AG04450 (cell line): ENCODE measurements around the gene IFNA1. TPM values are rescaled to one million over a fixed set of nuclear protein-coding genes. Genes with fewer than 3 reads are reported as not detected.

Experiments
- CTCF ChIA-PET: fragments of 300-600, 350-600 bp; formaldehyde crosslinking; extraction: SDS; loops from one replicate; lab custom pipeline; 2022; ENCODE audit warnings: antibody characterized with exemption, inconsistent platforms; lab: Charles Lee
- POLR2A ChIA-PET: fragments of 350-600 bp; formaldehyde crosslinking; extraction: SDS; loops from one replicate; lab custom pipeline; 2021; ENCODE audit warnings: antibody characterized with exemption, inconsistent platforms; lab: Yijun Ruan, JAX
- DNase-seq: peaks from one replicate; pipeline ENCODE4 v3.0.0-alpha.2; 2011; ENCODE audit warnings: low read depth, low spot score
- H3K27ac ChIP-seq: one replicate; pipeline ENCODE4 v1.5.1; 2012; ENCODE audit warnings: low read depth, low read length, control low read depth
- H3K27me3 ChIP-seq: one replicate; pipeline ENCODE4 v1.6.0; 2012; ENCODE audit warnings: low read length; ENCODE audit not compliant: control insufficient read depth, insufficient read depth
- H3K4me3 ChIP-seq: 2 replicates; pipeline ENCODE4 v1.5.1; 2011; ENCODE audit warnings: mild to moderate bottlenecking, low read depth, low read length, control low read depth
- H3K9me3 ChIP-seq: 2 replicates; pipeline ENCODE4 v1.5.1; 2012; ENCODE audit warnings: low read length; ENCODE audit not compliant: control insufficient read depth, insufficient read depth
- CTCF ChIP-seq: IDR thresholded peaks from 2 replicates; pipeline ENCODE4 v1.5.1; 2011; ENCODE audit warnings: low read depth, low read length, control low read depth, inconsistent platforms
- polyA plus RNA-seq: library from polyadenylated mRNA; depleted of rRNA; stranded (reverse); fragments of >200 nt; gene quantifications from 2 replicates; pipeline ENCODE4 v1.2.3, GENCODE V29; 2011; rRNA removed

Gene IFNA1
- polyA plus RNA-seq, 1 experiment = not detected

DNA sequence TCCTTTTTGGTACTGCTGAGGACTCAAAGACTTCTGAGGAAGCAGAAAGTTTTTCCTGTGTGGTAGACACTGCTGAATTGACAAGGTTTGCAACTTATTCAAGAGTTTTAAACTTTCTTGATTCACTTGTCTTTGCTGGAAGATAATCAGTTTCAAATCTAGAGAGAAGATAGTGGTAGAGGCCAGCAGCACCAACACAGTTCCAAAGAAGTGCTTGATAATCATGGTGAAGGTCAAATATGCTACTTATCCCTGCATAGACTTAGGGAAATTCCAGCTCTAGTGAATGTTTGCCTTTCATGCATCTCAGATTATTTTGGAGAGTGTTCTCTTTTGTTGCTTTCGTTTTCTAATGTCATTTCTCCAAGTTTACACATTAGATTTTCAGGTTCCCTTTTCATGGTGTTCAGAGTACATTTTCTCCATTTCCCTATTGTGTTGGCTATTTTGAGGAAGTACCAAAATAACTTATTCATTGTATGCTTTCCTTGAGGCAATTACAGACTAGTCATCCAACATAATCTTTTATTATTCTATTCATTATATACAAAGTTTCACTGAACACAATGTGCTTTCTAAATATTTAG lies 41.3 kb downstream of the IFNA1 start:
- no peak for TF ChIP-seq CTCF
- POLR2A ChIA-PET = no interaction called here
- CTCF ChIA-PET = interaction anchor here (1.2 to 1.9 kb wide), 2 partner anchors 16 to 307 kb away, joined by 4 read pairs; no protein-coding TSS in a partner anchor
- H3K9me3 ChIP-seq = no peaks in the 10 kb centered on the region
- no peaks in the 10 kb centered on the region for H3K27me3 ChIP-seq
- no peak overlapping the region for H3K4me3 ChIP-seq
- DNase-seq = no peak
- no peak overlapping the region for H3K27ac ChIP-seq

DNA sequence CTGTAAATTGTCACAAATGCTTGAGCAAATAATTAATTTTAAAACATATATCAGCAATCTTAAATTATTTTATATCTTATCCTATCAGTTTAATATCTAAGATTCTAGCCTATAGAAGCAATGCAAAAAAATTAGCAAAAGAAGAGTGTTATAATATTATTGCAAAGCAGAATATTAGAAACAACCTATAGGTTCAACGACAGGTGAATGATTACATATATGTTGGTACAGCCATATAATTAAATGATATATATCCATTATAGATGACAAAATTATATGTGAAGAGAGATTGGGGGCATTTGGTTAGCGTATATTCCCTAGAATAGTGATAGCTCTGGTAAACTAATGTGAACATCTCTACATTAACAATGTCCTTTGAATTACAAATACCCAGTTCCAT lies 42.0 kb downstream of the IFNA1 start, which contains the start of gene IFNE:
Gene IFNE, minus strand, starts transcription at position 101 of the 400 bp plus-strand sequence. CDS start 619 bp downstream, outside the sequence.
- ChIA-PET CTCF (interaction anchor here (1.2 to 2.4 kb wide), 3 partner anchors 17 to 306 kb away, joined by 4 to 10 read pairs (median 4); no protein-coding TSS in a partner anchor), POLR2A (no interaction called here)
- no peak for TF ChIP-seq CTCF
- Histone ChIP-seq H3K9me3 (no peaks in the 10 kb centered on the region), H3K27me3 (no peaks in the 10 kb centered on the region), H3K27ac (no peak within 1 kb of the TSS), H3K4me3 (no peak within 1 kb of the TSS)
- DNase-seq = no peak

Other genes with a start within 250 kb of the IFNA1 start
- not detected in 2 replicates for gene IFNA7, start 238.2 kb upstream of the IFNA1 start, polyA plus RNA-seq
- not detected in 2 replicates for gene IFNA10, start 233.3 kb upstream of the IFNA1 start, polyA plus RNA-seq
- not detected in 2 replicates for gene IFNA16, start 223.1 kb upstream of the IFNA1 start, polyA plus RNA-seq
- not detected in 2 replicates for gene IFNA17, start 212.2 kb upstream of the IFNA1 start, polyA plus RNA-seq
- not detected in 2 replicates for gene IFNA14, start 200.4 kb upstream of the IFNA1 start, polyA plus RNA-seq
- gene IFNA5, start 135.1 kb upstream of the IFNA1 start, polyA plus RNA-seq = not detected in 2 replicates
- gene KLHL9, start 105.0 kb upstream of the IFNA1 start, polyA plus RNA-seq = 32.4 and 42.2 TPM in 2 replicates
- not detected in 2 replicates for gene IFNA6, start 89.6 kb upstream of the IFNA1 start, polyA plus RNA-seq
- gene IFNA13, start 72.4 kb upstream of the IFNA1 start, polyA plus RNA-seq = not detected in 2 replicates
- not detected in 2 replicates for gene IFNA2, start 55.0 kb upstream of the IFNA1 start, polyA plus RNA-seq
- gene IFNA8, start 31.3 kb upstream of the IFNA1 start, polyA plus RNA-seq = not detected in 2 replicates
- 0.52 and 0.67 TPM in 2 replicates for gene IFNE, start 41.9 kb downstream of the IFNA1 start, polyA plus RNA-seq